Eye (tissue), 1 donor: Measurements from ENCODE around the gene HEXIM1.
"Not testable (repeated sequence)": the region's sequence is repeated elsewhere in the genome, so short reads cannot be mapped to it uniquely, and the experiment has no call there.

Experiments
- DNase-seq: peaks from one replicate; pipeline ENCODE4 v3.0.0-alpha.2; 2015

Gene HEXIM1

DNA sequence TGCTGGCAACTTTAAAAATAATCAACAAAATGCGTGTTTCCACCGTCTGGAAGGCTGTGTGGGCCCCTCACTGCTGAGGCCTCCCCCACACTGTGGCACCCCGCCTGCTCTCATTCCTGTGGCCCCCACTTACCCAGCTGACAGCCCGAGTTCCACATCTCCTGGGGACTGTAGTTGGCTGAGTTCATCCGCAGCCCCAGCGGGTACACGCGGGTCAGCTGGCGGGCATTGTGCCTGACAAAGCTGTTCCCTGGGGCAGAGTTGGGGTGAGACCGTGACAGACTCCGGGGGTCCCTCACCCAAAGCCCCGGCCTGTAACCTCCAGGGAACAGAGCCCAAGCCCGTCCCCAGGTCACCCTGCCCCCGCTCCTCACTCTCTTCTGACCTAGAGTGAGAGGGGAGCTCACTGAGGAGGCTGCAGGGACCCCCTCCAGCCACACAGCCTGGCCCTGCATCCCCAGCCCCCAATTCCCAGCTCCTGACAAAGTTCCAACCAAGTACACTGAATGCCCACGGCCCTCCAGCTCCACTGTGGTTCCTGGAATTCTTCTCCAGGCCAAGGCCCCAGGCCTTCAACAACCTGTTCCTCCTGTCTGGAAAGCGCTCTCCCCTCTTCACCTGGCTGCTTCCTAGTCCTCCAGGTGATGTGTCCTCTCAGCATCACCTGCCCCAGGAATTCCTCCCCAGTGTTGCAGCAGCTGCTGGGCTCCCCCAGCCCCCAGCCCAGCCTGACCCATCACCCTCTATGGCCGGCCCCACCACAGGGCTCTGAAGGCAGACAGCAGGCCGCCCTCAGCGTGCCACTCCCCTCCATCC is 34.0 kb upstream of the HEXIM1 start:
- DNase-seq: no peak

DNA sequence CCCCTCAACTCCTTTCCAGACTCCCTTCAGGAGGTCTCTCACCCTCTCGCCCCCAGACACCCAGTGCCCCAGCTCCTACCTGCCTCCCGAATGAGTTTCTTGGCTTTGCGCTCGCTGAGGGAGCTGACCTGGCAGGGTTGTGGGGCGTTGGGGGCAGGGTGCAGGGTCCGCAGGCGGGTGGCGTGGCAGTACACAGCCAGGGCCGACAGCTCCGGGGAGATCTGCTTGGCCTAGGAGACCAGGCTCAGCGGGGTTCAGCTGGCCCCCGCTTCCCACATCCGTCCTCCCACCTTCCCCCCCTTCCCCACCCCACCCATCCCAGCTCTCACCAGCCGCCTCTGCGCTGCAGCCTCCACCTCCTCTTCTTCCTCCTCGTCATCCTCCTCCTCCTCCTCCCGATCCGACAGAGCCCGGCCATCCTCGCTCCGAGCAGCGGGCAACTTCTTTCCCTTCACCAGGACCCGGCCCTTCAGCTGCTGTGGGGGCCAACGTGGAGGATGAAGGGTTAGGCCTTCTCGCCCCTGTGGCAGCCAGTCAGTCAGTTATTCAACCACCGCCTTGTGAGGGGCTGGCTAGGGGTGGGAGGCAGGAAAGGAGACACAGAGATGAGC is 33.2 kb upstream of the HEXIM1 start:
- no peak for DNase-seq

GRCh38 chr17:45115871-45116270 is 32.4 kb upstream of the HEXIM1 start:
- no peak for DNase-seq

- DNase-seq: no peak
These were observed 31.8 kb upstream of the HEXIM1 start for GRCh38 chr17:45116434-45117016.

DNA sequence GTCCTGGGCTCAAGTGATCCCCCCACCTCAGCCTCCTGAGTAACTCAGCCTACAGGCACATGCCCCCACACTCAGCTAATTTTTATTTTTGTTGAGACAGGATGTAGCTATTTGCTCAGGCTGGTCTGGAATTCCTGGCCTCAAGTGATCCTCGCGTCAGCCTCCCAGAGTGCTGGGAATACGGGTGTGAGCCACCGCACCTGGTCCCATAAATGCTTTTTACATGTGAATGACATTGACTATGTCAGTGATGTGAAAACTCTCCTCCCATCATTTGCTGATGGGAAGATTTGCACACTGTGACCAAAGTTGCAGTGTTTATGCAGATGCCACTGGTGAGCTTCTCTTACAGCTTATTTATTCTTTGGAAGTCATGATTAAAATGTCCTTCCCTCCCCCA is 30.9 kb upstream of the HEXIM1 start:
- DNase-seq: no peak

GRCh38 chr17:45117848-45118646 is 30.2 kb upstream of the HEXIM1 start:
- no peak for DNase-seq

GRCh38 chr17:45118691-45119090 is 29.6 kb upstream of the HEXIM1 start:
- no peak for DNase-seq

DNA sequence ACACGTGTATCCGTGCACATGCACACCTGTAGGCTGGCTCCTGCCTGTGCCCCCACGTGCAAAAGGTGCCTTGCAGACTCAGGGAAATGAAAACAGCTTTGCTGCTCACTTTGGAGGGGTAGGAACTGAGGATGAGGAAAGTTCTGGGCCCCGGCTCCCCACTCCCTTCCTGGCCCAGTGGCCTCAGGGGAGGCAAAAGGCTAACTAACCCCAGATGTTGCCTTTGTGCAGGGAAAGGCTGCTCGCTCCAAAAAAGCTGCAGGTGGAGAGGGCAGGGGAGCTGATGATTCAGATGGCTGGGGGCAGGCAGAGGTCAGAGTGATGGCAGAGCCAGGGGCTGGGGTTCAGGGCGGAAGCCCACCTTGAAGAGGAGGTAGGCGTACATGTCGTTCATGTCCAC is 28.3 kb upstream of the HEXIM1 start:
- no peak for DNase-seq

DNA sequence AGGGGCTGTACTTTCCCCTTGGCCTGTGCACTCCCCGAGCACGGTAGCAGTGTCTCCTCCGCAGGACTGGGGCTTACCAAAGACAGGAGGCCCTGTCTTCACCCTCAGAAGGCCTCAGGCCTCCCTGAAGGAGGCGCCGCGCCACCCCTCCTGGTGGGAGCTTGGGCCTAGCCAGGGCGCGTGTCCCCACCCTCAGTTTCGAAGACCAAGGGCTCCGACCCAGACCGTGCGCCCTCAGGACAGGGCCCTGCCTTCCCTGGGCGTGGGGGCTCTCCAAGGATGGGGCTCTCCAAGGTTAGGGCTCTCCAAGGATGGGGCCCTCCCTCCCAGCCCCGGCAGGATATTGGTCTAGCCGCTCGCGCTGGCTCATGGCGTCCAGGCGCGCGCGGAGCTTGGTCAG is 27.7 kb upstream of the HEXIM1 start:
- no peak for DNase-seq

DNA sequence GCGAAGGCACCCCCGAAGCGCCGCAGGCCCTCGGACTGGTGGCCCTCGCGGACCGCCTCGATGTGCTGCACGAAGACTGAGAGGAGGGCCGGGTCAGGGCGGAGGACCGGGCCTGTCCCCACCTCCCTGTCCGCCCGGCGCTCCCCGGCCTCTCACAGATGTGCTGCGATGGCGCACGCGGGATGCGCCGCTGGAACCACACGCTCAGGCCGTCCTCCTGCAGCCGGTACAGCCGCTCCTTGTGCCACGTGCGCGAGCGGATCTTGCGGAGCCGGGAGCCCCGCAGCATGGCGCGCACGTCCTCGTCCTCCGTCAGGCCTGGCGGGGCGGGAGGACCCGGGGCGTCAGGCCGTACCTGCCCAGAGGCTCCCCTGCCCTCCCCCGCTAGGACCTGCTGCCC is 27.2 kb upstream of the HEXIM1 start:
- no peak for DNase-seq

DNA sequence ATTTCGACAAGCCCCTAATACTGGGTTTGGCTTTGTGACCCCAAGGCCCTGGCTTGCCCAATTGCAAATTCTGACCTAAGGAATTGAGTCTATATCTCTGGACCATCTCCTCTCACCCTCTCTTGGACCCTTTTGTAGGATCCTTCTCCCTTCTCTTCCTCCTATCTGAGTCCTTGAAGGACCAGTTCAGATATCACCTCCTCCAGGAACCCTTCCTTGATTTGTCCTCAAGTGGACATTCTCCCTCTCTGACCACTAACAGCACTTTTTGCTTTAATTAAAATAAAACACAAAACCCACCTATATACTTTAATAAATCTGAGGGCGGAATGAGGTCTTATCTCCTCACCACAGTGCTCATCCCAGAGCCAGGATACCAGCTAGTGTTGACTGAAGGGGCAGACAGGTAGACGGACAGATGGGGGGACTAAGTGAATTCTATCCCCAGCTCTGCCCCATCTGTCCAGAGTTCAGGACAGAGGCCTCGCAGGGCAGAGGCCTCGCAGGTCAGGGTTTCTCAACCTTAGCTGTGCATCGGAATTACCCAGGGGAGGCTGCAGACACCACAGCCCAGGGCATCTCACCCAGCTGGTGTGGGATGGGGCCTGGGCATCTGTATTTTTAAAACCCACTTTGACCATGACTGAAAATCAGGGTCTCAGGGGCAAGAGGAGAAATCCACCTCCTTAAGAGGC is 25.1 kb upstream of the HEXIM1 start:
- DNase-seq: no peak

DNA sequence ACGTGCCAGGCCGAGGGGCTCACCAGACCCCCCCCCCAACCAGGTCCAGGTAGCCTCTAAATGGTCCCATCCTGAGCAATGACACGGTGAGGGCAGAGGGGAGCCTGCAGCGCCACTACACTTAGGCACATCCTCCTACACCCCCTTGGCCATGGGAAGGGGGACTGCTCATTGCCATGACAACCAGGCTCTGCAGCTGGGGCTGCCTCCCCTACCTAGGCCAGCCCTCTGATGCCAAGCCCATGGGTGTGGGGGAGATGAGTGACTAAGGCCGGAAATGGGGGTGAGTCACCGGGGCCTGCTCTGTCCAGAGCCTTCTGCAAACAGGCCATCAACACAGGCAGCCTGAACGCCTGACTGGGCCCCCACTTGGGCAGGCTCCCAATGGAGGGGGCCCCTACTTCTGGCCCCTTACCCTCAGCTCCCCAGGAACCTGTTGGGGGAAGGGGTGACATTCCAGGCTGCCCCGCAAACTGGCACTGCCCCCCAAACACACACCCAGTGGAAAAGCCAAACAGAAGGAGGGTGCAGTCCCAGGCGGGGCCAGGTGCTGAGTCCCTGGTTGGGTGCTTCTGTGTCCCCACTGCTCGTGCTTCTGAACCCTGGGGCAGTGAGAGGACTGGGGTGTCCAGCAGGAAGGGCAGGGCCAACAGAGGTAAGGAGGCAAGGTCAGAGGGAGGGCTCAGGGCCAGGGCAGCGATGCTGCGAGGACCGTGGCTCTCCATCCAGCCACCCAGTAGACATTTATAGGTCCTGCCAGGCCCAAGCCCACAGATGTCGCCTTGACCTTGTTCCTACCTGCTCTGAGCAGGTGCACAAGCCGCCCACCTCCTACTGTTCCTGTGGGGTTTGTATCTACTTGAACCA is 24.1 kb upstream of the HEXIM1 start:
- DNase-seq: no peak

GRCh38 chr17:45124797-45125122 is 23.5 kb upstream of the HEXIM1 start:
- DNase-seq: not testable (repeated sequence)

GRCh38 chr17:45125509-45125908 is 22.8 kb upstream of the HEXIM1 start:
- no peak for DNase-seq

- DNase-seq: no peak
These were observed 21.1 kb upstream of the HEXIM1 start for GRCh38 chr17:45127207-45127547.

DNA sequence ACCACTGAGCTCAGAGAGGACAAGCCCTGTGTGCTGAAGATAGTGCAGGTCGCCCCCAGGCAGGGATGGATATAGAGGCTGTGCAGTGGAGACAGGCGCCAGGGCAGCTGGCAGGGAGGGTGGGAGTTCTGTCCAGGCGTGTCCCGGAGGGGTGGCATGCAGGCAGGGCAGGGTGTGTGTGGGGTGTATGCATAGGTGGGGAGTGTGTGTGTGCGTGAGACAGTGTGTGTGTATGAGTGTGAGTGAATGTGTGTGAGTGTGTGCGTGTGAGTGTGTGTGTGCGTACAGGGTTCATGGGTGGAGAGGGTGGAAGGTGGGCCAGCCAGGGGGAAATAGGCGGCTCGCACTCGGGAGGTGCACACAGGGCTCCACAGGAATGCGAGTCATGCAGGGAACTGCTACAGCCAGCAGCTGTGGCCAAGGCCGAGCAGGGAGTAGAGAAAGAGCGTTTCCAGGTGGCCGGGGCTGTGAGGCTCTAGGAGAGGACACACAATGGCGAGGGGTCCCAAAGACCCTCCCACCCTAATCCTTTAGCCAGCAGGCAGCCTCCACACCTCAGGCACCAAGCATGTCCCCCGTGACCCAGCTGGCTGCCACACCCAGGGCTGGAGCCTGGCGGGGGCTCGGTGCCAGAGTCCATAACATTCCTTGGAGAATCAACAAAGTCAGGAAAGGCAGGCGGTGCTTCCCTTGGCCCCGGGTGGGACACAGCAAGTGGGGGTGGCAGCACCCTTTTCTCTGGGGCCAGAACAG is 20.6 kb upstream of the HEXIM1 start:
- peak; percentile 42 for DNase-seq

DNA sequence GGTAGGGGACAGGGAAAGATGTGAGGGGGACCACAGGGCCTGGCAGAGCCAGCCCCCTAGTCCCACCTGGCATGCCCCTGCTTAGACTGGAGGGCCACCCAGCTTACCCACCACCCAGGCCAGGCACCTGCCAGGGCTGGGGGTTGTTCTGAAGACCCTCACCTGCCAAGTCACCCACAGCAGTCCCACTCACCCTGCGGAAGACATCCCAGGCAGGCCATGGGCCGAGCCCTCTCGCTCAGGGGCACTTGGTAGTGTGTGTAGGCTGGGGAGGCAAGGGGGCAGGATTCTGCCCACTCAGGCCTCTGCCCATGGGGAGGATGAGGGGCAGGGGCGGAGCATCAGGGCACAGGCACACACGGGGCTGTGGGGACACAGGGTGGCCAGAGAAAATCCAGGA is 19.9 kb upstream of the HEXIM1 start:
- no peak for DNase-seq

- DNase-seq: no peak
These were observed 19.3 kb upstream of the HEXIM1 start for GRCh38 chr17:45128989-45129388.

GRCh38 chr17:45129426-45129939 is 18.8 kb upstream of the HEXIM1 start:
- DNase-seq: peak; percentile 60

DNA sequence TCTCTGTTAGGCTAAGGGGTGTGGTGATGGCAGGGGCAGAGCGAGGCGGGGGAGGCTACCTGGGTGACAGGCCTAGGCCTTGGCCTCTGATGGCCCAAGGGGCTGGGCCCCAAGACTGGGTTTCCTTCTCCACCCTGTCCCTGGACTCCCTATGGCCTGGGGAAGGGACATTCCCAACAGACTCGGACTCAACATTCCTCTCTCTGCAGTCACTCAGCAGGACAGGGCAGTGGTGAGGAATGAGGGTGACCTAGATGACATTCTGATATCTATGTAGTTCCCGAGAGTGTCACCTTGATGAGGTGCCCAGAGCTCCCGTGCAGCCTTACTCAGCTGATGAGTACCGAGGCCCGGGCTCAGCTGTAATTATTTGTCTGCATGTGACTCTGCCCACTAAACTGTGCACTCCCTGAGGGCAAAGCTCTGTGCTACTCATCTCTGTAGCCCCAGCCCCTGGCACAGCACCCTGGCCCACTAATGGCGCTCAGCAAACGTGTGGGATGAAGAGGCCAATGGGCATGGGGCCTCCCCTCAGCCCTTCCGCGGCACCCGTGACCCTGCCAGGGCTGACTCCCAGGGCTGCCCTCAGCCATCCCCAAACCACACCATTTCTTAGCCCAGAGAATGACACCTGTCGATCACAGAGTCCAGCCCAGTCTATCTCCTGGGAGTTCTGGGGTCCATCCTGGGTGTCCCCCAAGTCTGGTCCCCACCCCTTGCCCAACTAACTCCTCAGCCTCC is 18.2 kb upstream of the HEXIM1 start:
- no peak for DNase-seq
